Sigmoid colon (tissue), 4 donors: ENCODE data around the gene TIGIT.

Experiments used
- EP300 ChIP-seq, 4 donors: sonication (generic); formaldehyde crosslinking; IDR thresholded peaks; one replicate each; pipeline ENCODE4 v1.6.1; 2017; ENCODE audit warnings: antibody characterized with exemption in 4 of 4
- POLR2A ChIP-seq, 2 donors: fragments of 450-650 bp; IDR thresholded peaks; one replicate each; pipeline ENCODE4 v1.6.1; 2016; ENCODE audit warnings: antibody characterized with exemption in 2 of 2, mild to moderate bottlenecking in 2 of 2, moderate library complexity in 2 of 2
- POLR2AphosphoS5 ChIP-seq, 4 donors: sonication (generic); formaldehyde crosslinking; IDR thresholded peaks; one replicate each; pipeline ENCODE4 v1.6.1; 2017; ENCODE audit warnings: antibody characterized with exemption in 4 of 4
- TF ChIP-seq, protein P1 (sequence below), 4 experiments: fragments of 450-650 bp in 3 of 4; fragments of 200-600 bp in 1 of 4; IDR thresholded peaks; one replicate each; pipeline ENCODE4 v1.5.1; 2016 to 2019; ENCODE audit warnings: antibody characterized with exemption in 4 of 4, mild to moderate bottlenecking in 3 of 4, moderate library complexity in 2 of 4

GRCh38 chr3:114259566-114259965 is 34.3 kb upstream of the TIGIT start:
- TF ChIP-seq POLR2AphosphoS5 (IDR thresholded peaks at IDR 0.05) (no peak), EP300 (IDR thresholded peaks at IDR 0.05) (no peak), POLR2A (IDR thresholded peaks at IDR 0.05) (no peak)
- TF ChIP-seq, protein P1, sequence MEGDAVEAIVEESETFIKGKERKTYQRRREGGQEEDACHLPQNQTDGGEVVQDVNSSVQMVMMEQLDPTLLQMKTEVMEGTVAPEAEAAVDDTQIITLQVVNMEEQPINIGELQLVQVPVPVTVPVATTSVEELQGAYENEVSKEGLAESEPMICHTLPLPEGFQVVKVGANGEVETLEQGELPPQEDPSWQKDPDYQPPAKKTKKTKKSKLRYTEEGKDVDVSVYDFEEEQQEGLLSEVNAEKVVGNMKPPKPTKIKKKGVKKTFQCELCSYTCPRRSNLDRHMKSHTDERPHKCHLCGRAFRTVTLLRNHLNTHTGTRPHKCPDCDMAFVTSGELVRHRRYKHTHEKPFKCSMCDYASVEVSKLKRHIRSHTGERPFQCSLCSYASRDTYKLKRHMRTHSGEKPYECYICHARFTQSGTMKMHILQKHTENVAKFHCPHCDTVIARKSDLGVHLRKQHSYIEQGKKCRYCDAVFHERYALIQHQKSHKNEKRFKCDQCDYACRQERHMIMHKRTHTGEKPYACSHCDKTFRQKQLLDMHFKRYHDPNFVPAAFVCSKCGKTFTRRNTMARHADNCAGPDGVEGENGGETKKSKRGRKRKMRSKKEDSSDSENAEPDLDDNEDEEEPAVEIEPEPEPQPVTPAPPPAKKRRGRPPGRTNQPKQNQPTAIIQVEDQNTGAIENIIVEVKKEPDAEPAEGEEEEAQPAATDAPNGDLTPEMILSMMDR (IDR thresholded peaks at IDR 0.05) = no peak
